ENCODE measurements around the gene LHX3. TPM values are rescaled to one million over a fixed set of nuclear protein-coding genes. Genes with fewer than 3 reads are reported as not detected.

The LHX3 gene
- total RNA-seq, 2 experiments from 2014 or later: 0.11 to 0.16 TPM

DNA sequence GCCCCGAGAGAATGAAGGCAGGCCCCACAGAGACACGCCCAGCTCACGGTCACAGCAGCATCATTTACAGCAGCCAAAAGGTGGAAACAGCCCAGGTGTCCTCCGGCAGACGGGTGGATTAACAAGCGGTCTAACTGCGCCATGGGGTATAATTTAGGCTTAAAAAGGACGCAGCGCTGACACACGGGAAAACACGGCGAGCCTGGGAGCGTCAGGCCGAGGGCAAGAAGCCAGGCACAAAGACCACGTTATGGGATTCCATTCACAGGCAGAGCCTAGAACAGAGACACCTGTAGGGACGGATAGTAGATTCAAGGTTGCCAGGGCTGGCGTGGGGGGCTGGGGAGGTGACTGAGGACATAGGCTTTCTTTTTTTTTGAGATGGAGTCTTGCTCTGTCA, 49.4 kb downstream of the LHX3 start:
- no peak for ATAC-seq (ENCODE audit: poor library complexity)
- Mint-ChIP-seq H3K4me3 (no peak overlapping the region), H3K27me3 (no peaks in the 10 kb centered on the region), H3K4me1 (ENCODE audit: low read depth) (no peaks in the 10 kb centered on the region), H3K9me3 (no peaks in the 10 kb centered on the region), H3K27ac (no peak overlapping the region), H3K36me3 (ENCODE audit: low read depth) (no peaks in the 10 kb centered on the region)
- CTCF ChIA-PET: no interaction called here
- Histone ChIP-seq H3K36me3 (ENCODE audit: insufficient read depth, low read length) (no peaks in the 10 kb centered on the region), H3K4me1 (ENCODE audit: insufficient read depth, low read length) (no peaks in the 10 kb centered on the region), H3K27me3 (ENCODE audit: control insufficient read depth in 1 of 2, insufficient read depth in 2 of 2, low read length in 2 of 2) (peaks cover 0 to 6% of the 10 kb centered on the region in 2 experiments), H3K27ac (ENCODE audit: low read depth in 1 of 2, low read length in 2 of 2) (no peak overlapping the region), H3K9me3 (ENCODE audit: control insufficient read depth in 1 of 2, insufficient read depth in 1 of 2, low read length in 2 of 2) (peaks cover 0 to 11% of the 10 kb centered on the region in 2 experiments), H3K4me3 (ENCODE audit: low read length) (no peak overlapping the region)
- POLR2A ChIA-PET: no interaction called here
- TF ChIP-seq, protein P1, sequence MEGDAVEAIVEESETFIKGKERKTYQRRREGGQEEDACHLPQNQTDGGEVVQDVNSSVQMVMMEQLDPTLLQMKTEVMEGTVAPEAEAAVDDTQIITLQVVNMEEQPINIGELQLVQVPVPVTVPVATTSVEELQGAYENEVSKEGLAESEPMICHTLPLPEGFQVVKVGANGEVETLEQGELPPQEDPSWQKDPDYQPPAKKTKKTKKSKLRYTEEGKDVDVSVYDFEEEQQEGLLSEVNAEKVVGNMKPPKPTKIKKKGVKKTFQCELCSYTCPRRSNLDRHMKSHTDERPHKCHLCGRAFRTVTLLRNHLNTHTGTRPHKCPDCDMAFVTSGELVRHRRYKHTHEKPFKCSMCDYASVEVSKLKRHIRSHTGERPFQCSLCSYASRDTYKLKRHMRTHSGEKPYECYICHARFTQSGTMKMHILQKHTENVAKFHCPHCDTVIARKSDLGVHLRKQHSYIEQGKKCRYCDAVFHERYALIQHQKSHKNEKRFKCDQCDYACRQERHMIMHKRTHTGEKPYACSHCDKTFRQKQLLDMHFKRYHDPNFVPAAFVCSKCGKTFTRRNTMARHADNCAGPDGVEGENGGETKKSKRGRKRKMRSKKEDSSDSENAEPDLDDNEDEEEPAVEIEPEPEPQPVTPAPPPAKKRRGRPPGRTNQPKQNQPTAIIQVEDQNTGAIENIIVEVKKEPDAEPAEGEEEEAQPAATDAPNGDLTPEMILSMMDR (IDR thresholded peaks at IDR 0.05): no peak
- intact Hi-C loops (cut with DNase I, micrococcal nuclease): no loop called here
- DNase-seq: no peak

DNA sequence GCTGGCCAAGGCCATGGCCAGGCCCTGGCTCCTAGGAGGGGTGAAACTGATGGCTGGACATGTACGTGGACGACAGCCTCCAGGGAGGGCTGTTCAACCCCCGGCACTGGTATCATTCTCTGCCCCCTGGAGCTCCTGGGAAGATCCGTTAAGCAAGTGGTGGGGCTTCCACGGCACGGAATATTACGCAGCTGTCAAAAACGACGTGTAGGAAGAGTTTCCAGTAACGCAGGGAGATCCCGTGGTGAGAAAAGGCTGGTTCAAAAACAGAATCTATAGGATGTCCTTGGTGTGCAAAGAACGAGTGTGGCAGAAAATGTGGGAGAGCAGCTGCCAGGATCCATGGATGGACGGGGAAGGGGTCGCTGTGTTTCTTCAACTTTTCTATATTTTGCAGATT, 50.0 kb downstream of the LHX3 start:
- Histone ChIP-seq H3K9me3 (ENCODE audit: control insufficient read depth in 1 of 2, insufficient read depth in 1 of 2, low read length in 2 of 2) (peaks cover 0 to 13% of the 10 kb centered on the region in 2 experiments), H3K36me3 (ENCODE audit: insufficient read depth, low read length) (no peaks in the 10 kb centered on the region), H3K4me3 (ENCODE audit: low read length) (no peak overlapping the region), H3K27me3 (ENCODE audit: control insufficient read depth in 1 of 2, insufficient read depth in 2 of 2, low read length in 2 of 2) (peaks cover 0 to 6% of the 10 kb centered on the region in 2 experiments), H3K4me1 (ENCODE audit: insufficient read depth, low read length) (no peaks in the 10 kb centered on the region), H3K27ac (ENCODE audit: low read depth in 1 of 2, low read length in 2 of 2) (no peak overlapping the region)
- Mint-ChIP-seq H3K4me1 (ENCODE audit: low read depth) (no peaks in the 10 kb centered on the region), H3K36me3 (ENCODE audit: low read depth) (no peaks in the 10 kb centered on the region), H3K27me3 (no peaks in the 10 kb centered on the region), H3K9me3 (no peaks in the 10 kb centered on the region), H3K4me3 (no peak overlapping the region), H3K27ac (no peak overlapping the region)
- TF ChIP-seq, protein P1 (IDR thresholded peaks at IDR 0.05): no peak
- intact Hi-C loops (cut with DNase I, micrococcal nuclease): no loop called here
- ATAC-seq (ENCODE audit: poor library complexity): no peak
- POLR2A ChIA-PET: no interaction called here
- no peak for DNase-seq
- CTCF ChIA-PET: no interaction called here

DNA sequence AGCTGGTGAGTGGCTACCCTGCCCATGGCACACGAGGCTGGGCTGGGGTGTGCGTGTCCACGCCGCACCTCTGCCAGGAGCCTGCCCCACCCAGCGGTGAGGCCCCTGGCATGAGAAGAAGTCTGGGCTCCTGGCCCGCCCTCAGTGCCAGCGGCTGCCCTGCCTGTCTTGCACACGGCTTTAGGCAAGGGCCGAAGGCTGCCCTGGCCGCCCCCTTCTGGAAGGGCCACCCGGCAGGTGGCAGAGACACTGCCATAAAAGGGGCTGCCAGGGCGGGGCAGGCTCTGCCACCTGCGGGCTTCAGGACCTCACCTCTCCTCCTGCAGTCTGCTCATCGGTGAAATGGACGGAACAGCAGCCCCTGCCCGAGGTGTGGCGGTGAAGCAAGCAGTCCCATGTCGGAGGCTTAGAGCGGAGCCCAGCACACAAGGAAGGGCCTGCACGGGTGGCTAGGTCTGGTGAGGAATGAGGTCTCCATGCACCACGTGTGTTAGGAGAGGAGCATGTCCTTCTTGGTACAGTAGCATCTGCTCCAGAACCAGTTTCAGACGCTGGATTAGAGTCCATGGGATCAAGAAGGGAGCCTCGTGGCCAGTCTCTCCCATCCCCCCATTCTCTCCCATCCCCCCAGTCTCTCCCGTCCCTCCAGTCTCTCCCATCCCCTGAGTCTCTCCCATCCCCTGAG, 51.4 kb downstream of the LHX3 start:
- Mint-ChIP-seq H3K27ac (no peak overlapping the region), H3K4me1 (ENCODE audit: low read depth) (no peaks in the 10 kb centered on the region), H3K4me3 (no peak overlapping the region), H3K27me3 (no peaks in the 10 kb centered on the region), H3K36me3 (ENCODE audit: low read depth) (no peaks in the 10 kb centered on the region), H3K9me3 (no peaks in the 10 kb centered on the region)
- ATAC-seq (ENCODE audit: poor library complexity) (no peak), DNase-seq (no peak)
- H3K36me3 ChIP-seq (ENCODE audit: insufficient read depth, low read length): no peaks in the 10 kb centered on the region
- TF ChIP-seq, protein P1 (IDR thresholded peaks at IDR 0.05): no peak
- H3K9me3 ChIP-seq (ENCODE audit: control insufficient read depth in 1 of 2, insufficient read depth in 1 of 2, low read length in 2 of 2): peaks cover 0 to 17% of the 10 kb centered on the region in 2 experiments
- H3K4me1 ChIP-seq (ENCODE audit: insufficient read depth, low read length): no peaks in the 10 kb centered on the region
- no peak overlapping the region for H3K27ac ChIP-seq (ENCODE audit: low read depth in 1 of 2, low read length in 2 of 2)
- H3K27me3 ChIP-seq (ENCODE audit: control insufficient read depth in 1 of 2, insufficient read depth in 2 of 2, low read length in 2 of 2): peaks cover 0 to 6% of the 10 kb centered on the region in 2 experiments
- intact Hi-C loops (cut with DNase I, micrococcal nuclease): no loop called here
- ChIA-PET CTCF (no interaction called here), POLR2A (no interaction called here)
- H3K4me3 ChIP-seq (ENCODE audit: low read length): no peak overlapping the region
